ENCODE results near the gene AGBL1. TPM values are rescaled to one million over a fixed set of nuclear protein-coding genes. Genes with fewer than 3 reads are reported as not detected.

The AGBL1 gene
- total RNA-seq, 1 experiment from 2014 or later = not detected

DNA sequence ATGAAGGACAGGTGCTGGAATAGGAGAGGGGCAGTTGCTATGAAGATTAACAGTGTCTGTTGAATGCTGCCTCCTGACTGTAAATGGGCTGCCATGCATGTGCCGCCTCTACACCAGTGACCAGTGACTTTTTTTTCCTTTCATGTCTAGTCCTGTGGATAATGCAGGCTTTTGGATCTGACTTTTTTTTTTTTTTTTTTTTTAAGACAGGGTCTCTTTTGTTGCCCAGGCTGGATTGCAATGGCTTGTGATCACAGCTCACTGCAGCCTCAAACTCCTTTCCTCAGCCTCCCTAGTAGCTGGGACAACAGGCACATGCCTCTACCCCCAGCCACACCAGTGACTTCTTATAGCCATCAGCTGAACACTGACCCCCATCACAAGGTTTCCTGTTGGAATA is 41.2 kb upstream of the AGBL1 start:
- Histone ChIP-seq H3K14ac (ENCODE audit: insufficient read depth, low read length) (no peak overlapping the region), H2AK5ac (ENCODE audit: insufficient read length, low read length) (no peak overlapping the region), H2BK20ac (ENCODE audit: low read depth, low read length, poor library complexity, severe bottlenecking) (no peak overlapping the region), H3K4me2 (ENCODE audit: insufficient read depth, insufficient read length, low read length) (no peak overlapping the region), H4K8ac (replicated peaks; ENCODE audit: insufficient read length, low read depth, low read length) (no peak overlapping the region), H3K18ac (ENCODE audit: insufficient read length, low read depth, low read length) (no peak overlapping the region), H3K23me2 (ENCODE audit: insufficient read length, low read depth, low read length, poor library complexity, severe bottlenecking) (no peaks in the 10 kb centered on the region), H2BK12ac (ENCODE audit: insufficient read length, low read depth, low read length) (no peak overlapping the region), H2AFZ (ENCODE audit: low read length) (no peak overlapping the region), H3K79me2 (ENCODE audit: insufficient read depth, low read length) (no peaks in the 10 kb centered on the region), H3K27ac (ENCODE audit: insufficient read length, low read depth, low read length) (no peak overlapping the region), H4K5ac (ENCODE audit: insufficient read length, low read depth, low read length) (no peak overlapping the region), H3K9ac (ENCODE audit: extremely low read depth, insufficient read length, low read length) (no peak overlapping the region), H3K4me1 (ENCODE audit: insufficient read depth, low read length) (peaks cover 7% of the 10 kb centered on the region; the same call in 1 of the 2 replicates), H2BK15ac (ENCODE audit: low read depth, low read length) (no peak overlapping the region), H4K20me1 (ENCODE audit: control insufficient read depth, insufficient read depth, insufficient read length) (no peaks in the 10 kb centered on the region), H3K23ac (ENCODE audit: insufficient read length, low read depth, low read length) (no peak overlapping the region), H3K27me3 (ENCODE audit: insufficient read depth, low read length) (no peaks in the 10 kb centered on the region), H2BK120ac (ENCODE audit: low read depth, low read length, poor library complexity, severe bottlenecking) (no peak overlapping the region), H3T11ph (ENCODE audit: low read length) (no peak overlapping the region), H3K56ac (ENCODE audit: insufficient read length, low read depth, low read length) (no peak overlapping the region), H3K79me1 (ENCODE audit: insufficient read depth, low read depth, low read length, poor library complexity, severe bottlenecking) (no peaks in the 10 kb centered on the region), H3K9me3 (ENCODE audit: control insufficient read depth, low read depth, low read length) (no peaks in the 10 kb centered on the region), H3K4ac (ENCODE audit: low read depth, low read length) (no peak overlapping the region), H2BK5ac (ENCODE audit: insufficient read length, low read length) (no peak overlapping the region), H4K91ac (ENCODE audit: insufficient read length, low read depth, low read length) (no peak overlapping the region)
- Mint-ChIP-seq H3K9me3 (no peaks in the 10 kb centered on the region), H3K4me1 (peaks cover 25 to 31% of the 10 kb centered on the region in 2 experiments), H3K27ac (no peak overlapping the region), H3K27me3 (ENCODE audit: low read depth) (peaks cover 2% of the 10 kb centered on the region), H3K4me3 (no peak overlapping the region), H3K36me3 (ENCODE audit: insufficient read depth in 1 of 3, low read depth in 3 of 3) (no peaks in the 10 kb centered on the region; a peak in 1 of 7 replicates)
- no peak for DNase-seq
- WGBS (ENCODE audit: extremely low coverage, insufficient read length, low lambda C conversion rate) = no CpG with 5 or more reads among the region's 1 CpG
- TF ChIP-seq, protein P1, sequence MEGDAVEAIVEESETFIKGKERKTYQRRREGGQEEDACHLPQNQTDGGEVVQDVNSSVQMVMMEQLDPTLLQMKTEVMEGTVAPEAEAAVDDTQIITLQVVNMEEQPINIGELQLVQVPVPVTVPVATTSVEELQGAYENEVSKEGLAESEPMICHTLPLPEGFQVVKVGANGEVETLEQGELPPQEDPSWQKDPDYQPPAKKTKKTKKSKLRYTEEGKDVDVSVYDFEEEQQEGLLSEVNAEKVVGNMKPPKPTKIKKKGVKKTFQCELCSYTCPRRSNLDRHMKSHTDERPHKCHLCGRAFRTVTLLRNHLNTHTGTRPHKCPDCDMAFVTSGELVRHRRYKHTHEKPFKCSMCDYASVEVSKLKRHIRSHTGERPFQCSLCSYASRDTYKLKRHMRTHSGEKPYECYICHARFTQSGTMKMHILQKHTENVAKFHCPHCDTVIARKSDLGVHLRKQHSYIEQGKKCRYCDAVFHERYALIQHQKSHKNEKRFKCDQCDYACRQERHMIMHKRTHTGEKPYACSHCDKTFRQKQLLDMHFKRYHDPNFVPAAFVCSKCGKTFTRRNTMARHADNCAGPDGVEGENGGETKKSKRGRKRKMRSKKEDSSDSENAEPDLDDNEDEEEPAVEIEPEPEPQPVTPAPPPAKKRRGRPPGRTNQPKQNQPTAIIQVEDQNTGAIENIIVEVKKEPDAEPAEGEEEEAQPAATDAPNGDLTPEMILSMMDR (conservative IDR thresholded peaks at IDR 0.05) = no peak

Data from H9 (cell line).